Activated CD4-positive, alpha-beta T cell treated with anti-CD3 and anti-CD28 coated beads for 36 hours (primary cell): ENCODE results near the gene SPIB. TPM values are rescaled to one million over a fixed set of nuclear protein-coding genes. Genes with fewer than 3 reads are reported as not detected.
A peak's percentile ranks its signal among the peaks of the same experiment; 100 is the strongest.

Experiments used
- ATAC-seq: fragments of 200-7000 bp; cut with Tn5 transposase; one replicate; pipeline ENCODE4 v1.10.0; 2021; ENCODE audit warnings: mild to moderate bottlenecking, moderate library complexity
- CTCF ChIA-PET: fragments of 350-600 bp; sonication (Branson Sonifier 250); formaldehyde crosslinking; loops from one replicate; lab custom pipeline; 2021; ENCODE audit warnings: antibody characterized with exemption; lab: Charles Lee
- POLR2A ChIA-PET: fragments of 350-600 bp; sonication (Branson Sonifier 250); formaldehyde crosslinking; loops from one replicate; lab custom pipeline; 2021; ENCODE audit warnings: antibody characterized with exemption, inconsistent platforms; lab: Charles Lee
- DNase-seq: peaks from one replicate; pipeline ENCODE4 v3.0.0-alpha.2; 2020
- H3K27ac Mint-ChIP-seq: one replicate; pipeline ENCODE4 v1.8.0; 2021; ENCODE audit warnings: mixed read lengths
- H3K27me3 Mint-ChIP-seq: one replicate; pipeline ENCODE4 v1.8.0; 2021; ENCODE audit warnings: mixed read lengths
- H3K36me3 Mint-ChIP-seq: one replicate; pipeline ENCODE4 v1.8.0; 2021; ENCODE audit warnings: low read depth, mixed read lengths
- H3K4me1 Mint-ChIP-seq: one replicate; pipeline ENCODE4 v1.8.0; 2021; ENCODE audit warnings: mixed read lengths
- H3K4me3 Mint-ChIP-seq: one replicate; pipeline ENCODE4 v1.8.0; 2021; ENCODE audit warnings: mild to moderate bottlenecking, moderate library complexity, mixed read lengths
- H3K9me3 Mint-ChIP-seq: one replicate; pipeline ENCODE4 v1.8.0; 2021; ENCODE audit warnings: low read depth, mixed read lengths
- intact Hi-C, 2 experiments: fragments of 100-400 bp; cut with DNase I in 1 of 2; cut with micrococcal nuclease in 1 of 2; formaldehyde crosslinking; loops; one replicate each; pipeline versions ENCODE4 v1.14.2 to v1.15.1; 2022 to 2024; cut with DNase I, micrococcal nuclease
- total RNA-seq, 2 experiments: library from RNA; stranded (reverse); gene quantifications; one replicate each; pipeline ENCODE4 v1.2.3, GENCODE V29; 2021

SPIB gene
- total RNA-seq, 2 experiments from 2014 or later, result 0.33 to 0.50 TPM

GRCh38 chr19:50422397-50423278 lies 3.9 kb downstream of the SPIB start:
- peaks cover 2% of the 10 kb centered on the region for H3K36me3 Mint-ChIP-seq
- ChIA-PET CTCF (no interaction called here), POLR2A (interaction anchor here (0.7 kb wide), 1 partner anchor 60 kb away, joined by 3 read pairs; no protein-coding TSS in a partner anchor)
- ATAC-seq, result no peak
- peaks cover 12% of the 10 kb centered on the region for H3K4me1 Mint-ChIP-seq
- H3K27ac Mint-ChIP-seq, result no peak overlapping the region
- H3K4me3 Mint-ChIP-seq, result no peak overlapping the region
- H3K9me3 Mint-ChIP-seq, result no peaks in the 10 kb centered on the region
- intact Hi-C loops, result no loop called here
- DNase-seq, result no peak
- H3K27me3 Mint-ChIP-seq, result peaks cover 19% of the 10 kb centered on the region

- peaks cover 12% of the 10 kb centered on the region for H3K4me1 Mint-ChIP-seq
- H3K4me3 Mint-ChIP-seq, result no peak overlapping the region
- intact Hi-C loops, result no loop called here
- H3K36me3 Mint-ChIP-seq, result no peaks in the 10 kb centered on the region
- H3K27me3 Mint-ChIP-seq, result peaks cover 19% of the 10 kb centered on the region
- ATAC-seq (no peak), DNase-seq (no peak)
- POLR2A ChIA-PET, result interaction anchor here (0.7 kb wide), 1 partner anchor 59 kb away, joined by 3 read pairs; no protein-coding TSS in a partner anchor
- no peak overlapping the region for H3K27ac Mint-ChIP-seq
- CTCF ChIA-PET, result interaction anchor here (1.0 kb wide), 1 partner anchor 40 kb away, joined by 3 read pairs; no protein-coding TSS in a partner anchor
- H3K9me3 Mint-ChIP-seq, result no peaks in the 10 kb centered on the region
These were observed 4.8 kb downstream of the SPIB start for GRCh38 chr19:50423279-50424113.

- ChIA-PET POLR2A (no interaction called here), CTCF (no interaction called here)
- Mint-ChIP-seq H3K4me1 (peaks cover 4% of the 10 kb centered on the region), H3K27ac (no peak overlapping the region), H3K36me3 (no peaks in the 10 kb centered on the region), H3K4me3 (no peak overlapping the region), H3K9me3 (no peaks in the 10 kb centered on the region), H3K27me3 (peaks cover 6% of the 10 kb centered on the region)
- ATAC-seq, result no peak
- no peak for DNase-seq
- intact Hi-C loops, result no loop called here
These were observed 6.8 kb downstream of the SPIB start for GRCh38 chr19:50425581-50425980.

- ChIA-PET POLR2A (interaction anchor here (0.6 kb wide), 1 partner anchor 110 kb away, joined by 3 read pairs; no protein-coding TSS in a partner anchor), CTCF (interaction anchor here (0.7 to 1.3 kb wide), 3 partner anchors 12 to 22 kb away, joined by 3 to 4 read pairs (median 3); no protein-coding TSS in a partner anchor)
- no peaks in the 10 kb centered on the region for H3K36me3 Mint-ChIP-seq
- ATAC-seq (no peak), DNase-seq (no peak)
- H3K9me3 Mint-ChIP-seq, result no peaks in the 10 kb centered on the region
- no peaks in the 10 kb centered on the region for H3K27me3 Mint-ChIP-seq
- H3K27ac Mint-ChIP-seq, result no peak overlapping the region
- intact Hi-C loops, result no loop called here
- H3K4me3 Mint-ChIP-seq, result no peak overlapping the region
- H3K4me1 Mint-ChIP-seq, result peaks cover 15% of the 10 kb centered on the region
These were observed 8.7 kb downstream of the SPIB start for GRCh38 chr19:50427318-50427925.

- no peak overlapping the region for H3K27ac Mint-ChIP-seq
These were observed 9.3 kb downstream of the SPIB start for GRCh38 chr19:50427997-50428425.

GRCh38 chr19:50428772-50429463 lies 10.2 kb downstream of the SPIB start:
- CTCF ChIA-PET, result interaction anchor here (1.1 kb wide), 1 partner anchor 17 kb away, joined by 5 read pairs; no protein-coding TSS in a partner anchor
- H3K36me3 Mint-ChIP-seq, result no peaks in the 10 kb centered on the region
- ATAC-seq (no peak), DNase-seq (no peak)
- no peak overlapping the region for H3K27ac Mint-ChIP-seq
- intact Hi-C loops, result no loop called here
- H3K9me3 Mint-ChIP-seq, result no peaks in the 10 kb centered on the region
- peaks cover 15% of the 10 kb centered on the region for H3K4me1 Mint-ChIP-seq
- POLR2A ChIA-PET, result no interaction called here
- H3K4me3 Mint-ChIP-seq, result peak overlapping the region; percentile 10
- H3K27me3 Mint-ChIP-seq, result peaks cover 4% of the 10 kb centered on the region

More at GRCh38 chr19:50427997-50428425, 9.3 kb downstream of the SPIB start:
- H3K4me1 Mint-ChIP-seq, result peaks cover 15% of the 10 kb centered on the region
- ATAC-seq (no peak), DNase-seq (peak; percentile 66)
- no peaks in the 10 kb centered on the region for H3K36me3 Mint-ChIP-seq
- ChIA-PET POLR2A (no interaction called here), CTCF (interaction anchor here (0.7 to 1.3 kb wide), 2 partner anchors 13 to 18 kb away, joined by 3 read pairs; no protein-coding TSS in a partner anchor)
- peak overlapping the region; percentile 32 for H3K4me3 Mint-ChIP-seq
- no peaks in the 10 kb centered on the region for H3K9me3 Mint-ChIP-seq
- intact Hi-C loops, result no loop called here
- peaks cover 2% of the 10 kb centered on the region for H3K27me3 Mint-ChIP-seq

- intact Hi-C loops, result loop anchor here in 1 of 2 experiments (1.0 kb wide), 5 partner anchors 45 to 80 kb away; partner anchors contain the start of genes EMC10, GARIN5A, JOSD2 and NR1H2
- no peaks in the 10 kb centered on the region for H3K9me3 Mint-ChIP-seq
- H3K4me1 Mint-ChIP-seq, result peaks cover 15% of the 10 kb centered on the region
- DNase-seq (no peak), ATAC-seq (no peak)
- H3K36me3 Mint-ChIP-seq, result no peaks in the 10 kb centered on the region
- ChIA-PET POLR2A (no interaction called here), CTCF (interaction anchor here (0.8 kb wide), 1 partner anchor 679 kb away, joined by 4 read pairs; no protein-coding TSS in a partner anchor)
- peak overlapping the region; percentile 31 for H3K27ac Mint-ChIP-seq
- peak overlapping the region; percentile 72 for H3K4me3 Mint-ChIP-seq
- H3K27me3 Mint-ChIP-seq, result peaks cover 6% of the 10 kb centered on the region
These were observed 12.2 kb downstream of the SPIB start for GRCh38 chr19:50430888-50431342.

GRCh38 chr19:50431343-50432220 lies 12.8 kb downstream of the SPIB start:
- CTCF ChIA-PET, result no interaction called here
- Mint-ChIP-seq H3K4me1 (peaks cover 15% of the 10 kb centered on the region), H3K9me3 (no peaks in the 10 kb centered on the region), H3K4me3 (peak overlapping the region; percentile 72), H3K27ac (peak overlapping the region; percentile 93), H3K27me3 (peaks cover 6% of the 10 kb centered on the region), H3K36me3 (no peaks in the 10 kb centered on the region)
- POLR2A ChIA-PET, result interaction anchor here (0.7 kb wide), 1 partner anchor 158 kb away, joined by 4 read pairs; no protein-coding TSS in a partner anchor
- intact Hi-C loops, result loop anchor here in 1 of 2 experiments (1.0 kb wide), 5 partner anchors 45 to 80 kb away; partner anchors contain the start of genes EMC10, GARIN5A, JOSD2 and NR1H2
- DNase-seq, result peak; percentile 92
- peak; percentile 95 for ATAC-seq

- H3K36me3 Mint-ChIP-seq, result no peaks in the 10 kb centered on the region
- ATAC-seq (no peak), DNase-seq (no peak)
- peak within 1 kb of the TSS; percentile 72 for H3K4me3 Mint-ChIP-seq
- intact Hi-C loops, result no loop called here
- CTCF ChIA-PET, result no interaction called here
- H3K27ac Mint-ChIP-seq, result peak within 1 kb of the TSS; percentile 93
- H3K4me1 Mint-ChIP-seq, result peaks cover 15% of the 10 kb centered on the region
- POLR2A ChIA-PET, result interaction anchor here (0.7 kb wide), 1 partner anchor 157 kb away, joined by 4 read pairs; no protein-coding TSS in a partner anchor
- H3K9me3 Mint-ChIP-seq, result no peaks in the 10 kb centered on the region
- peaks cover 6% of the 10 kb centered on the region for H3K27me3 Mint-ChIP-seq
These were observed 13.7 kb downstream of the SPIB start, which contains the start of gene MYBPC2 for GRCh38 chr19:50432221-50433028. MYBPC2 (plus strand) TSS chr19:50432892; CDS start chr19:50432954, 62 bp downstream.
